GM18870 (cell line): ENCODE data around the gene CPSF4L.

Experiments
- ATAC-seq: cut with Tn5 transposase; IDR thresholded peaks from one replicate; pipeline ENCODE4 v1.9.1; 2021; ENCODE audit warnings: moderate library complexity; ENCODE audit not compliant: unreplicated experiment

CPSF4L gene

GRCh38 chr17:73290399-73291259 lies 28.9 kb upstream of the CPSF4L start:
- ATAC-seq: peak; percentile 38

GRCh38 chr17:73289549-73290254 lies 28.0 kb upstream of the CPSF4L start:
- ATAC-seq: no peak

- ATAC-seq: no peak
These were observed 27.0 kb upstream of the CPSF4L start for GRCh38 chr17:73288534-73289302.

GRCh38 chr17:73286863-73287296 lies 25.2 kb upstream of the CPSF4L start:
- no peak for ATAC-seq

- ATAC-seq: no peak
These were observed 24.5 kb upstream of the CPSF4L start for GRCh38 chr17:73285916-73286862.

- no peak for ATAC-seq
These were observed 23.9 kb upstream of the CPSF4L start for GRCh38 chr17:73285603-73285908.

GRCh38 chr17:73284906-73285602 lies 23.4 kb upstream of the CPSF4L start:
- ATAC-seq: no peak

GRCh38 chr17:73284354-73284753 lies 22.7 kb upstream of the CPSF4L start:
- no peak for ATAC-seq

GRCh38 chr17:73283841-73284282 lies 22.2 kb upstream of the CPSF4L start:
- no peak for ATAC-seq

- ATAC-seq: no peak
These were observed 21.6 kb upstream of the CPSF4L start for GRCh38 chr17:73283250-73283649.

GRCh38 chr17:73282629-73283028 lies 20.9 kb upstream of the CPSF4L start:
- no peak for ATAC-seq

GRCh38 chr17:73281928-73282327 lies 20.2 kb upstream of the CPSF4L start:
- ATAC-seq: peak; percentile 94

GRCh38 chr17:73280191-73280590 lies 18.5 kb upstream of the CPSF4L start:
- ATAC-seq: no peak

GRCh38 chr17:73279704-73280103 lies 18.0 kb upstream of the CPSF4L start:
- ATAC-seq: no peak

- ATAC-seq: no peak
These were observed 17.1 kb upstream of the CPSF4L start for GRCh38 chr17:73278465-73279453.

- ATAC-seq: no peak
These were observed 16.4 kb upstream of the CPSF4L start for GRCh38 chr17:73278049-73278464.

- ATAC-seq: no peak
These were observed 12.8 kb upstream of the CPSF4L start for GRCh38 chr17:73274490-73274889.

GRCh38 chr17:73272906-73273218 lies 11.2 kb upstream of the CPSF4L start:
- no peak for ATAC-seq

- peak; percentile 90 for ATAC-seq
These were observed 9.4 kb upstream of the CPSF4L start for GRCh38 chr17:73271072-73271471.
